Measurements from ENCODE around the gene BICC1. TPM values are rescaled to one million over a fixed set of nuclear protein-coding genes. Genes with fewer than 3 reads are reported as not detected.

The BICC1 gene
- total and polyA plus RNA-seq, 2 of the 4 experiments (the other 2 are of a cell fraction) = 5.7 to 42.5 TPM

DNA sequence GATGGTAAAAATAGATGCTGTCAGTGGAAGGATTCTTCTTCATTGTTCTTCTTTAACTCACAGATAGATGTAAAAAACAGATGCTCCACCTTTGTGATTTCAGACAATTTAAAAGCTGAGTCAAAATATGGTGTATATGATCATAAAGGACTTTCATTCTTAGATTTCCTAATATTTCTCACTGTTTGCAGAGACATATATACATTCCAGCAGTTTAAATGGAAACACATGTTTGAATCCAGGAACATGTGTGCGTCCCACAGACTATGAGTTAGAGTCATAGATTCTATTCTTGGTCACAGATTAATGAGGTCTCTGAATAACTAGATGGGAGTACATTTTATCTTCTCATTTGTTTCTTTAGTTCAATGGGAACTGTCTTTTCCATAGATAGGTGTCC is 109.6 kb downstream of the BICC1 start:
- Histone ChIP-seq H2BK15ac (ENCODE audit: low read depth, low read length) (no peak overlapping the region), H3K9me1 (ENCODE audit: insufficient read depth, low read length) (peaks cover 9% of the 10 kb centered on the region; the same call in 1 of the 2 replicates), H3K4me3 (ENCODE audit: insufficient read depth, low read depth, low read length) (no peak overlapping the region), H4K8ac (ENCODE audit: low read depth in 2 of 2, low read length in 2 of 2) (no peak overlapping the region), H2AK5ac (ENCODE audit: low read depth, low read length) (no peak overlapping the region), H2BK20ac (ENCODE audit: low read depth, low read length) (no peak overlapping the region), H2BK120ac (ENCODE audit: low read depth, low read length) (no peak overlapping the region), H2AFZ (replicated peaks; ENCODE audit: low read length, poor library complexity) (no peak overlapping the region), H3K9me3 (ENCODE audit: control insufficient read depth, insufficient read depth, low read length) (no peaks in the 10 kb centered on the region), H2AK9ac (replicated peaks; ENCODE audit: low read depth, low read length, poor library complexity) (no peak overlapping the region), H3K36me3 (ENCODE audit: control insufficient read depth, insufficient read depth, low read length) (peaks cover 2% of the 10 kb centered on the region), H2BK5ac (ENCODE audit: low read depth, low read length, poor library complexity, severe bottlenecking) (no peak overlapping the region), H3K18ac (ENCODE audit: low read depth, low read length) (no peak overlapping the region), H3K79me1 (ENCODE audit: low read depth in 1 of 2, low read length in 2 of 2) (peaks cover 18 to 27% of the 10 kb centered on the region in 2 experiments; a peak in 3 of 4 replicates), H3K4me1 (ENCODE audit: control insufficient read depth, insufficient read depth, low read length) (peaks cover 2% of the 10 kb centered on the region; the same call in 1 of the 2 replicates), H3K27me3 (ENCODE audit: control insufficient read depth, insufficient read depth, low read length) (no peaks in the 10 kb centered on the region), H3K14ac (replicated peaks; ENCODE audit: low read depth, low read length) (no peak overlapping the region), H3K4me2 (ENCODE audit: low read depth, low read length) (no peak overlapping the region), H3K23ac (ENCODE audit: low read depth, low read length) (no peak overlapping the region), H3K56ac (ENCODE audit: extremely low read depth, insufficient read depth, low read length) (no peak overlapping the region), H3K4ac (ENCODE audit: low read depth, low read length) (no peak overlapping the region), H4K20me1 (ENCODE audit: insufficient read depth, low read length) (no peaks in the 10 kb centered on the region; the same call in 1 of the 2 replicates), H3K27ac (ENCODE audit: insufficient read depth, low read length) (no peak overlapping the region), H3K9ac (ENCODE audit: low read depth, low read length) (no peak overlapping the region), H4K91ac (ENCODE audit: insufficient read depth, low read depth, low read length) (no peak overlapping the region), H4K5ac (ENCODE audit: low read depth, low read length) (no peak overlapping the region)
- BruUV-seq (replicated peaks) = no TSS peak
- dilution Hi-C loops (cut with HindIII; ENCODE audit: low sequenced_read_pairs, unreplicated experiment) = no loop called here
- TF ChIP-seq CHD1 (IDR thresholded peaks at IDR 0.05; ENCODE audit: low read depth, low read length) (no peak), RAD21 (IDR thresholded peaks at IDR 0.05; ENCODE audit: low read length) (no peak), POLR2A (IDR thresholded peaks at IDR 0.05; ENCODE audit: low read depth, low read length) (no peak), MXI1 (IDR thresholded peaks at IDR 0.05; ENCODE audit: borderline replicate concordance, low read depth, low read length) (no peak), FOS (IDR thresholded peaks at IDR 0.05; ENCODE audit: low read depth, low read length) (no peak), SMC3 (IDR thresholded peaks at IDR 0.05; ENCODE audit: low read depth, low read length) (no peak), NFE2L2 (IDR thresholded peaks at IDR 0.05; ENCODE audit: low read depth, low read length) (no peak), RCOR1 (IDR thresholded peaks at IDR 0.05; ENCODE audit: insufficient replicate concordance, low read length) (no peak), CEBPB (IDR thresholded peaks at IDR 0.05; ENCODE audit: low read depth, low read length) (no peak), MAZ (IDR thresholded peaks at IDR 0.05; ENCODE audit: borderline replicate concordance, low read depth, low read length) (no peak)
- TF ChIP-seq, protein P1, sequence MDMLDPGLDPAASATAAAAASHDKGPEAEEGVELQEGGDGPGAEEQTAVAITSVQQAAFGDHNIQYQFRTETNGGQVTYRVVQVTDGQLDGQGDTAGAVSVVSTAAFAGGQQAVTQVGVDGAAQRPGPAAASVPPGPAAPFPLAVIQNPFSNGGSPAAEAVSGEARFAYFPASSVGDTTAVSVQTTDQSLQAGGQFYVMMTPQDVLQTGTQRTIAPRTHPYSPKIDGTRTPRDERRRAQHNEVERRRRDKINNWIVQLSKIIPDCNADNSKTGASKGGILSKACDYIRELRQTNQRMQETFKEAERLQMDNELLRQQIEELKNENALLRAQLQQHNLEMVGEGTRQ (IDR thresholded peaks at IDR 0.05; ENCODE audit: low read depth, low read length) = no peak
- TF ChIP-seq, protein P2, sequence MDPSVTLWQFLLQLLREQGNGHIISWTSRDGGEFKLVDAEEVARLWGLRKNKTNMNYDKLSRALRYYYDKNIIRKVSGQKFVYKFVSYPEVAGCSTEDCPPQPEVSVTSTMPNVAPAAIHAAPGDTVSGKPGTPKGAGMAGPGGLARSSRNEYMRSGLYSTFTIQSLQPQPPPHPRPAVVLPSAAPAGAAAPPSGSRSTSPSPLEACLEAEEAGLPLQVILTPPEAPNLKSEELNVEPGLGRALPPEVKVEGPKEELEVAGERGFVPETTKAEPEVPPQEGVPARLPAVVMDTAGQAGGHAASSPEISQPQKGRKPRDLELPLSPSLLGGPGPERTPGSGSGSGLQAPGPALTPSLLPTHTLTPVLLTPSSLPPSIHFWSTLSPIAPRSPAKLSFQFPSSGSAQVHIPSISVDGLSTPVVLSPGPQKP (IDR thresholded peaks at IDR 0.05; ENCODE audit: borderline replicate concordance, low read depth, low read length) = no peak
- TF ChIP-seq, protein P3, sequence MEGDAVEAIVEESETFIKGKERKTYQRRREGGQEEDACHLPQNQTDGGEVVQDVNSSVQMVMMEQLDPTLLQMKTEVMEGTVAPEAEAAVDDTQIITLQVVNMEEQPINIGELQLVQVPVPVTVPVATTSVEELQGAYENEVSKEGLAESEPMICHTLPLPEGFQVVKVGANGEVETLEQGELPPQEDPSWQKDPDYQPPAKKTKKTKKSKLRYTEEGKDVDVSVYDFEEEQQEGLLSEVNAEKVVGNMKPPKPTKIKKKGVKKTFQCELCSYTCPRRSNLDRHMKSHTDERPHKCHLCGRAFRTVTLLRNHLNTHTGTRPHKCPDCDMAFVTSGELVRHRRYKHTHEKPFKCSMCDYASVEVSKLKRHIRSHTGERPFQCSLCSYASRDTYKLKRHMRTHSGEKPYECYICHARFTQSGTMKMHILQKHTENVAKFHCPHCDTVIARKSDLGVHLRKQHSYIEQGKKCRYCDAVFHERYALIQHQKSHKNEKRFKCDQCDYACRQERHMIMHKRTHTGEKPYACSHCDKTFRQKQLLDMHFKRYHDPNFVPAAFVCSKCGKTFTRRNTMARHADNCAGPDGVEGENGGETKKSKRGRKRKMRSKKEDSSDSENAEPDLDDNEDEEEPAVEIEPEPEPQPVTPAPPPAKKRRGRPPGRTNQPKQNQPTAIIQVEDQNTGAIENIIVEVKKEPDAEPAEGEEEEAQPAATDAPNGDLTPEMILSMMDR (conservative IDR thresholded peaks at IDR 0.05; ENCODE audit: low read depth, low read length) = no peak
- ChIA-PET CTCF (interaction anchor here (1.0 kb wide), 1 partner anchor 91 kb away, joined by 4 read pairs; no protein-coding TSS in a partner anchor), POLR2A (ENCODE audit: unreplicated experiment) (no interaction called here)
- intact Hi-C loops (cut with micrococcal nuclease) = no loop called here
- in situ Hi-C loops (cut with MboI; ENCODE audit: low sequenced_read_pairs) = no loop called here
- ATAC-seq (ENCODE audit: low read depth) (no peak), DNase-seq (peak; percentile 68)
- WGBS, 2 experiments (ENCODE audit: extremely low coverage in 2 of 2, insufficient read length in 1 of 2) = no CpG with 5 or more reads among the region's 1 CpG

Data from IMR-90 (cell line).